Measurements from ENCODE around the gene AFTPH. TPM values are rescaled to one million over a fixed set of nuclear protein-coding genes. Genes with fewer than 3 reads are reported as not detected.
A peak's percentile ranks its signal among the peaks of the same experiment; 100 is the strongest.

The AFTPH gene
- total and polyA plus RNA-seq, 3 donors from 2014 or later = 38.7 to 56.1 (median 43.9) TPM

GRCh38 chr2:64617631-64618151 lies 93.6 kb downstream of the AFTPH start:
- Histone ChIP-seq H3K27ac (no peak overlapping the region), H3K9me3 (no peaks in the 10 kb centered on the region), H3K4me3 (no peak overlapping the region), H3K36me3 (ENCODE audit: low read depth, missing control alignments) (no peaks in the 10 kb centered on the region), H3K4me1 (peaks cover 7% of the 10 kb centered on the region), H3K27me3 (no peaks in the 10 kb centered on the region)
- intact Hi-C loops (cut with DNase I; ENCODE audit: low total_unique reads) = no loop called here
- TF ChIP-seq POLR2A (IDR thresholded peaks at IDR 0.05) = no peak
- TF ChIP-seq, protein P1, sequence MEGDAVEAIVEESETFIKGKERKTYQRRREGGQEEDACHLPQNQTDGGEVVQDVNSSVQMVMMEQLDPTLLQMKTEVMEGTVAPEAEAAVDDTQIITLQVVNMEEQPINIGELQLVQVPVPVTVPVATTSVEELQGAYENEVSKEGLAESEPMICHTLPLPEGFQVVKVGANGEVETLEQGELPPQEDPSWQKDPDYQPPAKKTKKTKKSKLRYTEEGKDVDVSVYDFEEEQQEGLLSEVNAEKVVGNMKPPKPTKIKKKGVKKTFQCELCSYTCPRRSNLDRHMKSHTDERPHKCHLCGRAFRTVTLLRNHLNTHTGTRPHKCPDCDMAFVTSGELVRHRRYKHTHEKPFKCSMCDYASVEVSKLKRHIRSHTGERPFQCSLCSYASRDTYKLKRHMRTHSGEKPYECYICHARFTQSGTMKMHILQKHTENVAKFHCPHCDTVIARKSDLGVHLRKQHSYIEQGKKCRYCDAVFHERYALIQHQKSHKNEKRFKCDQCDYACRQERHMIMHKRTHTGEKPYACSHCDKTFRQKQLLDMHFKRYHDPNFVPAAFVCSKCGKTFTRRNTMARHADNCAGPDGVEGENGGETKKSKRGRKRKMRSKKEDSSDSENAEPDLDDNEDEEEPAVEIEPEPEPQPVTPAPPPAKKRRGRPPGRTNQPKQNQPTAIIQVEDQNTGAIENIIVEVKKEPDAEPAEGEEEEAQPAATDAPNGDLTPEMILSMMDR (IDR thresholded peaks at IDR 0.05) = no peak
- no peak for DNase-seq
- 66 to 79% methylated on average over 5 to 6 of the region's 6 CpGs for WGBS, 2 donors

DNA sequence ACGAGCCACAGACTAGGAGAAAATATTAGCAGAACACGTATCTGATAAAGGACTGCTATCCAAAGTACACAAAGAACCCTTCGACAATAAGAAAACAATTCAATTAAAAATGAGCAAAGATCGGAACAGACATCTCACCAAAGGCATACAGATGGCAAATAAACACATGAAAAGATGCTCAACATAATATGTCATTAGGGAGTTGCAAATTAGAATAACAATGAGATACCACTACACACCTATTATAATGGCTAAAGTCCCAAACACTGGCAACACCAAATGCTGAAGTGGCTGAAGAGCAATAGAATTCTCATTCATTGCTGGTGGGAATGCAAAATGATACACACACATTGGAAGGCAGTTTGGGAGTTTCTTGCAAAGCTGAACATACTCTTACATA lies 96.5 kb downstream of the AFTPH start:
- WGBS, 2 donors = 36% methylated on average over 4 of the region's 4 CpGs
- no peak overlapping the region for H3K27ac ChIP-seq

DNA sequence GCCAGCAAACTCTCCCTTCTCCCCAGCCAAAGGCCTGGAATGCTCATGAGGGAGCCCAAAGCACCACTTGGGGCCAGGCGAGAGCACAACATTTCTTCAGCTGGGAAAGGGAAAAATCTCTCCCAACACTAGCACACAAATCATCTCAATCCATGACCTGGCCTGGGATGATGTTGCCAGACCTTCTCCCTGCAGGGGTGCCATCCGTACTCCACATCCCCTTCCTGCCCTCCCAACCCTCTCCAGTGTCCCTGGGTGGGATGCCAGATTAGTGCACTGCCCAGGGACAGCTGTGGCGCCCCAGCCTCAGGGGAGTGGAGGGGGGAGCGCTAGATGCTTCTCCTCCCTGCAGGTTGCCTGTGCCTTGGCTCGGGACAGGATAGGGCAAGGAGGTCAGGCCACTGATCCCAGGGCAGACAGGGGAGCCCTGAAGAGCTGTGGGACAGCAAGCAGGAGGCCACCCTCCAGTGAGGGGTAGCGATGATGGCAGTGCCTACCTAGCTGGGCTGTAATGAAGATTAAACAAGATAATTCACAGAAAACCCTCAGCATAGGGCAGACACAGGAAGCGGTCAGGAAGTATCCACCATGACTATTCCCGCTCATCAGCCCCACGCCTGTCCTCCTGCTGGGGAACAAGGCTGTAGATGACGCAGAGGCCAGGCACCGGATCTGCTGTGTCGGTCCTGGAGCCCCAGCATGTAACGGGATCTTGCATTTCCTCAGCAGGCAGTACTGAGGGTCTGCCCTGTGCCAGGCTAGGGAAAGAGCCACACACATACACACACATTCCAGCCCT lies 98.5 kb downstream of the AFTPH start:
- peak; percentile 43 for DNase-seq
- Histone ChIP-seq H3K27me3 (no peaks in the 10 kb centered on the region), H3K27ac (no peak overlapping the region), H3K4me3 (no peak overlapping the region), H3K9me3 (no peaks in the 10 kb centered on the region), H3K36me3 (ENCODE audit: low read depth, missing control alignments) (no peaks in the 10 kb centered on the region), H3K4me1 (peaks cover 14% of the 10 kb centered on the region)
- intact Hi-C loops (cut with DNase I; ENCODE audit: low total_unique reads) = no loop called here
- no peak for TF ChIP-seq POLR2A (IDR thresholded peaks at IDR 0.05)
- TF ChIP-seq, protein P1 (IDR thresholded peaks at IDR 0.05) = no peak
- WGBS, 2 donors = 78 to 87% methylated on average over 10 to 13 of the region's 13 CpGs

More for the DNA sequence above, 96.5 kb downstream of the AFTPH start:
- peaks cover 7% of the 10 kb centered on the region for H3K4me1 ChIP-seq
- DNase-seq = no peak
- no peaks in the 10 kb centered on the region for H3K27me3 ChIP-seq
- H3K4me3 ChIP-seq = no peak overlapping the region
- H3K9me3 ChIP-seq = no peaks in the 10 kb centered on the region
- intact Hi-C loops (cut with DNase I; ENCODE audit: low total_unique reads) = no loop called here
- TF ChIP-seq POLR2A (IDR thresholded peaks at IDR 0.05) = no peak
- TF ChIP-seq, protein P1 (IDR thresholded peaks at IDR 0.05) = no peak
- no peaks in the 10 kb centered on the region for H3K36me3 ChIP-seq (ENCODE audit: low read depth, missing control alignments)

- DNase-seq = no peak
Measured at GRCh38 chr2:64623242-64623850, 99.2 kb downstream of the AFTPH start.

More at GRCh38 chr2:64623242-64623850, 99.2 kb downstream of the AFTPH start:
- TF ChIP-seq POLR2A (IDR thresholded peaks at IDR 0.05) = no peak
- TF ChIP-seq, protein P1 (IDR thresholded peaks at IDR 0.05) = no peak
- 76 to 80% methylated on average over 13 of the region's 13 CpGs for WGBS, 2 donors
- Histone ChIP-seq H3K4me3 (no peak overlapping the region), H3K4me1 (peaks cover 14% of the 10 kb centered on the region), H3K36me3 (ENCODE audit: low read depth, missing control alignments) (no peaks in the 10 kb centered on the region), H3K27ac (no peak overlapping the region), H3K9me3 (no peaks in the 10 kb centered on the region), H3K27me3 (no peaks in the 10 kb centered on the region)
- intact Hi-C loops (cut with DNase I; ENCODE audit: low total_unique reads) = no loop called here

Data from testis (tissue), 3 donors.